ENCODE data around the gene HELQ. TPM values are rescaled to one million over a fixed set of nuclear protein-coding genes. Genes with fewer than 3 reads are reported as not detected.

The HELQ gene
- total and polyA plus RNA-seq, 4 donors = 5.2 to 22.0 (median 12.9) TPM

- Histone ChIP-seq H3K27me3 (ENCODE audit: control insufficient read depth in 3 of 3, insufficient read depth in 3 of 3, low read length in 2 of 3) (no peaks in the 10 kb centered on the region), H3K9me3 (ENCODE audit: control insufficient read depth in 4 of 4, insufficient read depth in 3 of 4, low read length in 3 of 4) (no peaks in the 10 kb centered on the region), H3K36me3 (ENCODE audit: control insufficient read depth in 4 of 4, insufficient read depth in 4 of 4, low read length in 4 of 4) (peaks cover 2 to 27% (median 14%) of the 10 kb centered on the region in 4 donors), H3K4me1 (ENCODE audit: control insufficient read depth in 5 of 5, insufficient read depth in 5 of 5, low read length in 5 of 5) (peaks cover 0 to 21% (median 3%) of the 10 kb centered on the region in 5 donors), H3K4me3 (peak overlapping the region; percentile 66), H3K27ac (ENCODE audit: low read depth in 1 of 2, low read length in 1 of 2) (peak overlapping the region; percentile 70 to 98), H3K9ac (ENCODE audit: insufficient read depth in 1 of 2, low read length in 2 of 2) (peak overlapping the region; percentile 84 to 99)
- WGBS, 2 donors = 0 to 1% methylated on average over 7 of the region's 7 CpGs
- TF ChIP-seq CTCF (IDR thresholded peaks at IDR 0.05; ENCODE audit: control extremely low read depth, extremely low read depth) = no peak
- no peak for ATAC-seq (ENCODE audit: insufficient read depth, low FRiP score)
- DNase-seq = no peak
Observed at GRCh38 chr4:83456184-83456501, 520 bp upstream of the HELQ start.

- H3K9me3 ChIP-seq (ENCODE audit: control insufficient read depth in 4 of 4, insufficient read depth in 3 of 4, low read length in 3 of 4) = no peaks in the 10 kb centered on the region
- H3K27me3 ChIP-seq (ENCODE audit: control insufficient read depth in 3 of 3, insufficient read depth in 3 of 3, low read length in 2 of 3) = no peaks in the 10 kb centered on the region
- H3K4me3 ChIP-seq = no peak overlapping the region
- H3K27ac ChIP-seq (ENCODE audit: low read depth in 1 of 2, low read length in 1 of 2) = peak overlapping the region; percentile 88 to 98
- WGBS, 2 donors = 15 to 22% methylated on average over 6 of the region's 6 CpGs
- H3K4me1 ChIP-seq (ENCODE audit: control insufficient read depth in 5 of 5, insufficient read depth in 5 of 5, low read length in 5 of 5) = peaks cover 0 to 21% (median 3%) of the 10 kb centered on the region in 5 donors
- peaks cover 2 to 20% (median 13%) of the 10 kb centered on the region in 4 donors for H3K36me3 ChIP-seq (ENCODE audit: control insufficient read depth in 4 of 4, insufficient read depth in 4 of 4, low read length in 4 of 4)
- ATAC-seq (ENCODE audit: insufficient read depth, low FRiP score) = no peak
- H3K9ac ChIP-seq (ENCODE audit: insufficient read depth in 1 of 2, low read length in 2 of 2) = peak overlapping the region; percentile 84 to 99
- peak; percentile 13 to 58 (median 36) for DNase-seq
- no peak for TF ChIP-seq CTCF (IDR thresholded peaks at IDR 0.05; ENCODE audit: control extremely low read depth, extremely low read depth)
Observed at GRCh38 chr4:83454686-83455085, 937 bp downstream of the HELQ start.

GRCh38 chr4:83449009-83449408 is 6.6 kb downstream of the HELQ start:
- no peak for DNase-seq
- Histone ChIP-seq H3K4me1 (ENCODE audit: control insufficient read depth in 5 of 5, insufficient read depth in 5 of 5, low read length in 5 of 5) (peaks cover 0 to 5% (median 0%) of the 10 kb centered on the region in 5 donors), H3K9ac (ENCODE audit: insufficient read depth in 1 of 2, low read length in 2 of 2) (no peak overlapping the region), H3K27me3 (ENCODE audit: control insufficient read depth in 3 of 3, insufficient read depth in 3 of 3, low read length in 2 of 3) (no peaks in the 10 kb centered on the region), H3K36me3 (ENCODE audit: control insufficient read depth in 4 of 4, insufficient read depth in 4 of 4, low read length in 4 of 4) (peaks cover 2 to 17% (median 8%) of the 10 kb centered on the region in 4 donors), H3K4me3 (no peak overlapping the region), H3K27ac (ENCODE audit: low read depth in 1 of 2, low read length in 1 of 2) (no peak overlapping the region), H3K9me3 (ENCODE audit: control insufficient read depth in 4 of 4, insufficient read depth in 3 of 4, low read length in 3 of 4) (no peaks in the 10 kb centered on the region)
- 51 to 74% methylated on average over 2 of the region's 2 CpGs for WGBS, 2 donors
- no peak for TF ChIP-seq CTCF (IDR thresholded peaks at IDR 0.05; ENCODE audit: control extremely low read depth, extremely low read depth)
- no peak for ATAC-seq (ENCODE audit: insufficient read depth, low FRiP score)

- H3K27me3 ChIP-seq (ENCODE audit: control insufficient read depth in 3 of 3, insufficient read depth in 3 of 3, low read length in 2 of 3) = no peaks in the 10 kb centered on the region
- no peak for ATAC-seq (ENCODE audit: insufficient read depth, low FRiP score)
- no peak overlapping the region for H3K9ac ChIP-seq (ENCODE audit: insufficient read depth in 1 of 2, low read length in 2 of 2)
- H3K27ac ChIP-seq (ENCODE audit: low read depth in 1 of 2, low read length in 1 of 2) = no peak overlapping the region
- TF ChIP-seq CTCF (IDR thresholded peaks at IDR 0.05; ENCODE audit: control extremely low read depth, extremely low read depth) = no peak
- peaks cover 3 to 30% (median 15%) of the 10 kb centered on the region in 4 donors for H3K36me3 ChIP-seq (ENCODE audit: control insufficient read depth in 4 of 4, insufficient read depth in 4 of 4, low read length in 4 of 4)
- no peaks in the 10 kb centered on the region for H3K9me3 ChIP-seq (ENCODE audit: control insufficient read depth in 4 of 4, insufficient read depth in 3 of 4, low read length in 3 of 4)
- H3K4me1 ChIP-seq (ENCODE audit: control insufficient read depth in 5 of 5, insufficient read depth in 5 of 5, low read length in 5 of 5) = no peaks in the 10 kb centered on the region
- WGBS, 2 donors = 89% methylated on average over 3 of the region's 3 CpGs
- DNase-seq = no peak
- no peak overlapping the region for H3K4me3 ChIP-seq
Observed at GRCh38 chr4:83440899-83441298, 14.7 kb downstream of the HELQ start.

Measured in lung (tissue), 12 donors.